ENCODE measurements around the gene C10orf90.

The C10orf90 gene

GRCh38 chr10:126671402-126671975, 996 bp upstream of the C10orf90 start:
- DNase-seq, result no peak

GRCh38 chr10:126670895-126671261, 385 bp upstream of the C10orf90 start:
- no peak for DNase-seq

DNA sequence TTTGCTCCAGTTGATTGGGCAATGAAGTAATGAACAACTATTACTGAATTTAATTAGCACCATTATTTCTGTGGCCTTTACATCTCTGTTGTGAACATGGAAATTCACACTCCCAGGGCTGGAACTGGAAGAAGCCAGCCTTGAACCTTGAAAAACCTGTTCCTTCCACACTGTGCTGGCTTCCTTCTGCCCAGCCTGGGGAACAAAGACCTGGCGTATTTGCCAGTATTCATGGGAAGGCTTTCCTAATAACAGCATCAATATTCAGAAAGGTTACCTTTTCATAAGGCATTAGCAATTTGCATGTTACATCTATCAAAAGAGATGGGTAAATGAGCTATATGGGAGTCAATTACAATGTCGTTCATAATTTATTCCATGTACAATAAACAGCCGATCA, 1.3 kb downstream of the C10orf90 start:
- no peak for DNase-seq

DNA sequence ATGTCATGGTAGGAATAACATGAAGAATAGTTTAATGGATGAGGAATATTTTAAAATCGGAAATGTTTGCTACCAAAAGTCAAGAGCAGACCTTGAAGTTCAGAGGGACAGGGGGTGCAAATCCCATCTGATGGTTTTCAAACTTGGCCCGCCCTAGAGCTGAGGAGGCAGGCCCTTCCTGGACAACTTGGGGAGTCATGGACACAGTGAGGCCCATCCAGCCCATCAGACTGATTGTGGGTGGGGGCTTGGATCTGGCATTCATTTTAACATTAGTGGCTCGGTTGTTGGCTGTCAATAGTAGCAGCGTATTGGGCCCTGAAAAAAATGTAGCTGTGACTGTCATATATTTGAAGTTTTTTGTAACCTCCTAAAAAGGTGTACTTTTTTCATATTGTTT, 2.0 kb downstream of the C10orf90 start:
- DNase-seq, result no peak

DNA sequence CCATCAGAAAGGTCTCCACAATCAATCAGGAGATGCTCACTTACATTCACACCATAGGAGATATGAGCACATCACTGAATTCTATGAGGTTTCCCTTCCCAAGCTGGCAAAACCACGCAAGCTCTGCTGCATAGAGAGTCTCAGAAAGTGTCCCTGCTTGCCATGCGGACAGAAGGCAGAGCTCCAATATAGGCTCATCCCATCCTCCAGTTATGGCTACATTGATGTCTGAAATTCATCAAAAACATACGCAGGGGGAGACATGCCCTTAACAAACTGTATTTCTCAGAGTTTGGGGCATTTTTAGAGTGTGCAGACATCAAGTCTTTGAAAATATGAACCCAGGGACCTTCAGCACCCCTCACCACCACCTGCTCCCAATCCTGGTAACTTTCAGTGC, 2.9 kb downstream of the C10orf90 start:
- no peak for DNase-seq

DNA sequence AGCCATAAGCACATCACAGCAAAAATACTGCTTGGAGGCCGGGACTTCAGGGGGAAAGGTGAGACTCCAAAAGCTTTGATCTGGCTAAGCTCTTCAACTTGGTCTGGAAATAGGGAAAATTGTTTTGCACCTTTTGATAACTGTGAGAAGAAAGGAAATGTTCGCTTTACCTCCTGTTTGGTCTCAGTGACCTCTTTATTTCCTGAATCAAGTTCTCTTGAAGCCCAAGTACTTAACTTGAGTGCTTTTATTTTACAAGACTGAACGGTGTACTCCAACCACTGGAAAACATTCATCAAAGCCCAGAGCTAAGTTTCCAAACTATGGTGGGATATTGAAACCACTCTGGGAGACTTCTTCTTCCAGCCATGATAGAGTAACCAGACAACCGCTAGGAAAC, 5.3 kb downstream of the C10orf90 start:
- DNase-seq, result no peak

- DNase-seq, result no peak
Observed at GRCh38 chr10:126663880-126664279, 6.6 kb downstream of the C10orf90 start.

GRCh38 chr10:126663328-126663727, 7.2 kb downstream of the C10orf90 start:
- peak; percentile 4 for DNase-seq

DNA sequence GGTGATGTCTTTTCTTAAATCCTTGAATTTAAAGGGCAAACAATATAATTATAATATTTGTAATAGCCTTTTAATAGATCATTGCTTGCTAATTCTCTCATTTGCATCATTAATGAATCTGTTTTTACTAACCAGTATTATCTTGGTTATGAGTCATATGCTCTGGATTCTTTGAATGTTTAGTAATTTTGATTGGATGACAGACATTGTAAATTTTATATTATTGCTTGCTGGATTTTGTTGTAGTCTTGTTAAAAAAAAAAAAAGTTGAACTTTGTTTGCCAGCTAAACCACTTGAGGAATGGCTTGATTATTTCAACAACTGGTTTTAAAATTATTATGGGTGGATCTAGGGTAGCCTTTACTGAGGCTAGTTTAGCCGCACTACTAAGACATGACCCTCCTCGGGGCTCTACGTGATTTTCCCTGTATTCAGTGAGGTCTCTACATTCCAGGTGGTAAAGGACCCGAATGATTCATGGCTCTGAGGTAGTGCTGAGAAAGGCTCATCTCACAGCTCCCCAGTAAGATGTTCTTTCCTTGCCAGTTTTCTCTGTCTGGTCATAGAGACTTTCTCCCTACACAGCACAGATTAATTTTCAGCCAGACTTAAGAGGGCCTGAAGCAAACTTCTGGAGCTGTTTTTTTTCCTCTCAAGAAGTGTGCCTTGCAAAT, 8.5 kb downstream of the C10orf90 start:
- DNase-seq, result no peak

DNA sequence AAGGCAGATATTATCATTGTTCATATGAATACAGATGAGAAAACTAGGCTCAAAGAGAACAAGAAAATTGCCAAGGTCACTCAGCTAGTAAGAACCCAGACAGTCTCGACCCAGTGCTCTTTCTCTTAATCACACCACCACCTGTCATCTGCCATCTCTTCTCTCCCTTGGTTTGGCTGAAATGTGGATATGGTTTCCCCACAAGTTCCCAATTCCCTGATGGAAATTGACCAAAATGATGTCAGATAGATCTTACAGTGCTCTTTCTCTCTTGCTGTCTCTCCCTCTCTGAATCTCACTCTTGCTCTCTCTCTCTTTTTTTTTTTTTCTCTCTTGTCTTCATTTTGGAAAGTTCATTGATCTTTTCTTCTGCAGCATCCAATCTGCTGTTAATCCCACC, 9.1 kb downstream of the C10orf90 start:
- DNase-seq, result no peak

DNA sequence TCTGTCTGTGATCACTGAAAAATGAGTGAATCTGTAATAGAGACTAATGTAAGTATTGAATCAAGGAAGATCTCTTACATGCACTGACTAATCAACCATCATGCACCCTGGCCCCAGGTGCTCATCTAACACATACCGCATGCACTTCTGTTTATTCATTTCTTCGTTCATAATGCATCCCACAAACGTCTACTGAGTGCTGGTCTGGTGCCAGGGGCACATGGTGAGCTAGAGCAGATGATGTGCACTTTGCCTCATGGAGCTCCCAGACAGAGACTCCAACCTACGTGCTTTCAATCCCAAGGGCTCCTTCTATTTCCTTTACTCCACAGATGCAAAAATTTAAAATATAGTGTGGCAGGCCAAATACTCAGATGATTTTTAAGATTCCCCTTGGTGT, 10.7 kb downstream of the C10orf90 start:
- DNase-seq, result no peak

GRCh38 chr10:126658928-126659327, 11.6 kb downstream of the C10orf90 start:
- DNase-seq, result no peak

GRCh38 chr10:126654579-126654978, 15.9 kb downstream of the C10orf90 start:
- no peak for DNase-seq

DNA sequence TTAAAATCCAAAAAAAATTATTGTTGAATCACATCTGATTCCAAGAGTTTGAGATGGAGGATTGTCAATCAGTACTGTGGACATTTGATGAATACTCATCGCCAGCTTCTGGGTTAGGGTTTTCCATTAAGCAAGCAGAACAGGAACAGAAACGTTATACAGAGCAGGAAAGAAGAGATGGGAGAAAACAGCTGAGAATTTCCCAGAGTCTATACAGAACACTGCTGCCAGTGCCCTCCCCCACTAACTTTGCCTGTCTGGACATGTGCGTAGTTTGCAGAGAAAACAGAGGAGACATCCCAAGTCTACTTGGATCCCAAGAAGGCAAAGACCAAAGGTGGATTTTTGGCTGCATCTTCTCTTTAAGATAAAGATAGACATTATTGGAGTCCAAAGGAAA, 19.0 kb downstream of the C10orf90 start:
- DNase-seq, result no peak

GRCh38 chr10:126650161-126650560, 20.3 kb downstream of the C10orf90 start:
- no peak for DNase-seq

DNA sequence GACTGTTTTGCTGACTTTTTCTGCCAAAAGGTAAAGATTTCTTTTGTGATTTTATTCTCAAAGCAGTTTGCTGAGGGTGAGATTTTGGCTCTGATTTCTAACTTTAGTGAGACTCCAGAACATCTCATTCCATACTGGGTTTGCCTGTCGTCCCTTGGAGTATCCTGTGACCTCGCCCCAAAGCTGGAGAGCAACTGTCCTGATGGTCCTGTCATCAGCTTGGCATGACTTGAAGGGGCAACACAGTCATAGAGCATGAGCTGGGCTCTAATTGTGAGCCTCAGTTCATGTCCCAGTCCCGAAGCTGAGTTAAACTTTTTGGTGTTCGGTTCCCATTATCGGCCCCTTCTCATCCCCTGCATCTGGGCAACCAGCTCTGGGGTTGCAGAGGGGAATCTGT, 23.4 kb downstream of the C10orf90 start:
- no peak for DNase-seq

DNA sequence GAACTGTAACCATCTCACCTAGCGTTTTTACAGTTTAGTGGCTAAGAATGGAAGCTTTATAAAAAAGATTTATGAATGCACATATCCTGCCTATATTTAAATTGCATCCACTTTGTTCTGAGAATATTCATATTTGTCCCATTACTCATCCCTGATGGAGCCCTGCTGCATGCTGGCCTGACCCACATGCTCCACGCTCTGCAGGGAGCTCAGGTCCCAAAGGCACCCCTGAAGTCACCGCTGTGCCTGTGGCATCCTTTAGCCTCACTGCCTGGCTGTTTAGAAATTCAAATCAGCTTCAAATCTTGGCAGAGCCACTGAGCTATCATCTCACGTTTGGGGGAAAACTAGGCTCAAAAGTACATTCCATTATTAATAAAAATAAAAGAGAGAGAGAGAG, 24.4 kb downstream of the C10orf90 start:
- DNase-seq, result no peak

DNA sequence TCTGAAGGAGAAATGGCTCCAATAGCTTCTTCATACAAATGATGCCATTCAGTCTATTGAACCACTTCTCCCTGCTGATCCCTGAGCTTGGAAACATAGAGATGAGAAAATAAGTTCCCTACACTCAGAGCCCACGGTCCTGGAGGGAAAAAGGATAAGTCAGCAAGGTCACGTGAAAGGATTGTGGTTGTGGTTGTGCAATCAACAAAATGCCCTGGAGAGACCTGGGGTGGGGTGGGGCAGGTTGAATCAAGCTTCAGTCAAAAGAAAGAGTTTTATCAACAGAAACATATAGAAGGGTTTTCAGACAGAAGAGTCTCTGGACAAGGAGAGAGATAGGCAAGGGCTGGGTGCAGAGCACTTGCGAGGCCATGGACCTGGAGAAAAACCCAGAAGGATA, 30.1 kb downstream of the C10orf90 start:
- DNase-seq, result no peak

GRCh38 chr10:126639084-126639483, 31.4 kb downstream of the C10orf90 start:
- DNase-seq, result no peak

GRCh38 chr10:126638542-126638941, 32.0 kb downstream of the C10orf90 start:
- no peak for DNase-seq

DNA sequence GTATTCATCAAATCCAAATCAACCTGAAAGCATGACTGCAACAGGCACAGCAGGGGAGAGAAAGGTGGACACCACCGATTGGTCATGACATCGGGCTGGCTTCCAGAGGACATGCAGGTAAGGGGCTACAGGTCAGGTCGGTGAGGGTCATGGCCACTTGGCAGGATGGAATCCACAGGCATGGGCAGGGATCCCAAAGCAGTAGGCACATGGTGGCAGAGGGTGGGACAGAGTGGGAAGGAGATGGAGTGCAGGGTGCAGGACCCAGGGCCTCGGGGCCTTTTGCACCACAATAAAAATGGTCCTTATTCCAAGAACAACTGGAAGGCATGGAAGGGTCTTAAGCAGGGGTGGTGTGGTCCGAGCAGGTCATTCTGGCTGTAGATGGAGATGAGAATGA, 33.0 kb downstream of the C10orf90 start:
- no peak for DNase-seq

DNA sequence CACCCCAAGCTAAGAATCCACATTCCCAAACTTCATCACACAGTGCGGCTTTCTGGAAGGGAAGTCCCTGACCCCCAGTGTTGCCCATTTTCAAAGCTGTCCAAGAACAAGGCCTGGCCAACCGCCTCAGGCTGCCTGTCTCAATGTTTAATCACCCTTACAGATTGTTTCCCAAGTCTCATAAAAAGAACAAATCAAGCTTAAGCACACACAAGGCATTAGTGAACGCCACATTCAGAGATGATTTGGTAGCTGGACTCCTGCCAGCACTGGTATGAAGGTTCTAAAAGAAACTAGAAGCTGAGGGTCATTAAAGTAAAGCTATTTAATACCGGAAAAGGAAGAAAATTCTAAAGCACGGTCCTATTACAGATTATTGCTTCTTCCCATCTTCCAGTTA, 35.6 kb downstream of the C10orf90 start:
- no peak for DNase-seq

- no peak for DNase-seq
Observed at GRCh38 chr10:126634347-126634746, 36.1 kb downstream of the C10orf90 start.

DNA sequence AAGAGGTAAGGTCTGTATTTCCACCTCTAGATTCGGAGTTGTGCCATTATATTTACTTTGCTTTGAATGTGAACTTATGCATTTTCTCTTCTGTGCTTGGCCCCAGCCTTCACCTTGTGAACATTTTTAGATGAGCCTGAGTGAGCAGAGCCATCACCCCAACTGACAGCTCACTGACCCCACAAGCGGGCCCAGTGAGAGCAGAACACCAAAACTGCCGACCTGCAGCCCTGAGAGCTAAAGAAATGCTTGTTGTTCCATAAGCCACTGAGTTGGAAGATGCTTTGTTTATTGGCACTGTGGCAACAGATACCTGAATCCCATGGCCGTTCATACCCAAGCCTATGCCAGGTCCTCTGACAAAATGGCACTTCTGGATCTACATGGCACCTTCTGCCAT, 37.8 kb downstream of the C10orf90 start:
- no peak for DNase-seq

DNA sequence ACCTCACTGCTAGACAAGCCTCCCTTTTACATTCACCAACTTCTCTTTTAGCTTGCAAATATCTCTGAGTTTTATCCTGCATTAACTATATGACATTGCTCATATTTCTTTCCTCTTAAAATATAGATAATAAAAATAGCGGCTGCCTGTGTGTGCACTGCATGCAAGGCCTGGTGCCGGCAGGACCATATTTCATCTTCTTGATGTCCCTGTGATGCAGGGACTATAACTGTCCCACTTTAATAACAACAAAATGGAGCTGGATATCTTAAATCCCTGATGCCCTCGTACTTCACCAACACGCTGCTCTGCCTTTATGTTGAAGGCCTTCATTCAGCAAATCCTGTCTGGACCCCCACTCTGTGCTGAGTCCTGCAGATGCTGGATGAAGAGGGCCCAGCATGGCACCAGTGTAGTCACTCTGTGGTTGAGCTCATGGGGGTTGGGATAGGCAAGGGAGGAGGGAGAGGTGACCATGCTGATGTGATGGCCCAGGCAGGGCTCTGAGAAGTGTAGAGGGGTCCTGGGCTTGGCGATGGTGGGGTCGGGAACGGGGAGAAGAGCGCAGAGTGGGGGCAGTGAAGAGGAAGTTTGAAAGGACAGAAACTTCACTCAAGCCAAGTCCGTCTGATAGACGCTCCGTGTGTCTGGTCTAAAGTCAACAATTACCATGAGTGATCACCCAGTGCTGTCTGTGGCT, 40.4 kb downstream of the C10orf90 start:
- no peak for DNase-seq
